GM18907 (cell line): ENCODE data around the gene RPS2.
A peak's percentile ranks its signal among the peaks of the same experiment; 100 is the strongest.
"Not testable (repeated sequence)": the region's sequence is repeated elsewhere in the genome, so short reads cannot be mapped to it uniquely, and the experiment has no call there.

Experiments used
- ATAC-seq: cut with Tn5 transposase; IDR thresholded peaks from one replicate; pipeline ENCODE4 v1.9.1; 2021; ENCODE audit warnings: mild to moderate bottlenecking, moderate library complexity; ENCODE audit not compliant: unreplicated experiment

Gene RPS2

DNA sequence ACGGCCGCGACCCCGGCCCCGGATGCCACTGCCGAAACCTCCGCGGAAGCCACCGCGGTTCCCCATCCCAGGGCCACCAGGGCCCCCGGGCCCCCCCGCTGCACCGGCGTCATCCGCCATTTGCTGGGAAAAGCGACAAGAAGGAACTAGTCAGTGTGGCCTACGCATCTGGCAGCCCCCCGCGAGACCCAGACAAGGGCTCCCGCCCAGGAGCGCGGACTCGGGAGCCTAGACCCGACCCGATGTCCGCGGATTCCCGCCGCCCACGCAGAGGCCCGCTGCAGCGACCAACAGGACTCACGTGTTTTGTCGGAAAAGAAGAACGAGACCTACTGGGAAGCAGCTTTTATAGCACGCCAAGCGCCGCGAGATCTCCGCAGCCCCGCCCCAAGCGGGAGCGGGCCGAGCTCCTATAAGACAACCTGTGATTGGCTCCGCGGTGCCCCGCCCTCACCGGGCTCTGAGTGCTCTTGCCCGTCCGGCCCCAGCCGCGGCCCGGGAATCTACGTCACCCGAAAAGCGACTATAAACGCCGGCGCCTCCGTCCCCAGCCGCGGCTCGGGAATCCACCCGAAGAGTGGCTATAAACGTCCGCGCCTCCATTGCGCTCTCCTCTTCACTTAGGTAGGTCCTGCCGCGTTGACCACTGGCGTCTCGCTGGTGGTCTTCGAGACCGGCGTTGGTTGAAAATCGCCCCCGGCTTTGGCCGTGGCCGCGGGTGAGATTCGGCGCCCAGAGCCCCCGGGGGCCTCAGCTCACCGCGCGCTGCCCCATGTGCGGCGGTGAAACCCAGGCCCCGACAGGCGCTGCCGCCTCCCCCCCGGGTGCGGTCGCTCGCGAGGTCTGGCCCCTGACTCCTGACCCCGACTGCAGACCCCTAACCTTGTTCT lies at the start of gene RPS2:
Gene RPS2, minus strand, starts transcription at position 321 of the 890 bp plus-strand sequence. Its CDS starts 201 bp downstream, at position 120.
- ATAC-seq, result peak; percentile 81

GRCh38 chr16:2013527-2013926 lies 48.9 kb upstream of the RPS2 start:
- ATAC-seq, result no peak

DNA sequence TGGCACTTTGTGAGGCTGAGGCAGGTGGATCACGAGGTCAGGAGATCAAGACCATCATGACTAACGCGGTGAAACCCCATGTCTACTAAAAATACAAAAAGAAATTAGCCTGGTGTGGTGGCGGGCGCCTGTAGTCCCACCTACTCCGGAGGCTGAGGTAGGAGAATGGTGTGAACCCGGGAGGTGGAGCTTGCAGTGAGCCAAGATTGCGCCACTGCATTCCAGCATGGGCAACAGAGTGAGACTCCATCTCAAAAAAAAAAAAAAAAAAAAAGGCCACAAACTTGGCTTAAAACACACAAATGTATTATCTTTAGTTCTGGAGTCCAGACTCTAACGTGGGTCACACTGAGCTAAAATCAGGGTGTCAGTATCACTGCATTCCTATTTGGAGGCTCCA lies 47.1 kb upstream of the RPS2 start:
- ATAC-seq, result not testable (repeated sequence)

GRCh38 chr16:2009791-2010510 lies 45.3 kb upstream of the RPS2 start, which contains the start of gene ZNF598:
ZNF598 (minus strand) TSS chr16:2009821.
- ATAC-seq, result peak; percentile 67

GRCh38 chr16:2009164-2009711 lies 44.6 kb upstream of the RPS2 start:
- peak; percentile 34 for ATAC-seq

DNA sequence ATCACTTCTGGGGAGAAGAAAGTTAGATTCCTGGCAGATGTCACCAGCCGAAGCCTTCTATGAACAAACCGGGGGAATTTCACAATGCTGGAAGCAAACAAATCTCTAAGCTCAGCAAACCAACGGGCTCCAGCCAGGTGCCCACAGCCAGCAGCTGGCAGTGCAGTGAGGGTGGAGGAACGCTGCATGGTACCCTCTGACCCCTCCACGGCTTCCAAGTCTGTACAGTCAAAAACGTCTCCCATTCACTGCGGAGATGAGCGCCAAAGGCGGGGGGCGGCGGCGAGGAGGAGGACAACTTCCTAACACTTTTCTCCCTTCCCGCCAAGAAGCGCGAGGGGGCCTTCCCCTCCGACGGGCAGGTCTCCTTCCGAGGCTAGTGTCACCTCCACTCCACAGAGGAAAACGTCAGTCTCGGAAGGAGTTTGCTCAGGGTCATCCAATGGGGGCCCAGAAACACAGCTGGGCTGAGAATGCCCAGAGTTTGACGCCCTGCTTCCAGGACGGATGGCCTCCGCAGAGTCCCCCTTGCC lies 44.1 kb upstream of the RPS2 start:
- ATAC-seq, result peak; percentile 4

GRCh38 chr16:2008009-2008526 lies 43.4 kb upstream of the RPS2 start:
- no peak for ATAC-seq

DNA sequence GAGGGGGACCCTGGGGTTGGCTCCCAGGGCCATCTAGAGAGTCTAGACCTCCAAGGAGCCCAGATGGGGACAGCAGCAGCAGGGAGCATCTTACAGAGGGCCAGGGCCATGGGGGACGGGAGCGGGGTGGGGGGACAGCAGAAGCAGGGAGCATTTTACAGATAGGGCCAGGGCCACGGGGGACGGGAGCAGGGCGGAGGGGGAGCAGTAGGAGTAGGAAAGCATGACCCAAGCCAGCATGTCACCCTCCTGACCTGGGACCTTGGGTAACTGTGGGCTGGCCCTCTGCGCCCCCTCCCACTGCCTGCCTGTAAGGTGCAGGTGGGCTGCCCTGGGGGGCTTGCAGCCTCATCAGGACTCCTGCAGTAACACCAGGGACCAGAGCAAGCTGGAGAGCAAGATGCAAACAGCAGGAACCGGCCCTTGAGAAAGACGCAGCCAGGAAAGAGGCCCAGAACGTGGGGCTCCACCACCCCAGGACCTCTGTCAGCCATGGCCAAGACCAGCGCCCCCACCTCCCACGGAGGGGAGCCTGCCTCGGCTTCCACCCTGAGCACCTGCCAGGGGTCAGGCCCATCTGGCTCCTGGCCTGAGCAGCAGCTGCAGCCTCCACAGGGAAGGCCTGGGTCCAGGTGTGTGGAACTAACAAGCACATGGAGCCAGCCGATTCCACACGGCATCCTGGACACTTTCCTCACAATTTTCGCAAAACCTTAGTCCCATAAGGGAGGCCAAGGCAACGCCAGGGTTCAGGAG lies 42.6 kb upstream of the RPS2 start:
- ATAC-seq, result no peak

DNA sequence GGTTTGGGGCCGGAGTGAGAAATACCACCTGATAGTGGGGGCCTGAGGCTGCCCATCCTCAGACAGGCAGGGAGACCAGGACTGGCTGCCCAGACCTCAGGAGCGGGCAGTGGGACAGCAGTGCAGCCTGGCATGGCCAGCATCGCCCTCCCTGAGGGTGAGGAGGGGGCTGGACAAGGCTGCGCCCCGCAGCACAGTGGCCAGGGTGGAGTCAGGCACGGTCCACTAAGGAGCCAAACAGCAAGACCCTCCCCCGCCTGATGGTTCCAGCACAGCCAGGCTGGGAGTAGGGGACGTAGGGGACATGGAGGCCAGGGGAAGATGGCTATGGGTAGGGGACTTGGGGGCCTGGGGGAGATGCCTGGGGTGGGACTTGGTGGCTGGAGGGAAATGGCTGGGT lies 41.7 kb upstream of the RPS2 start:
- ATAC-seq, result no peak

- no peak for ATAC-seq
Measured at GRCh38 chr16:2005646-2006045, 41.0 kb upstream of the RPS2 start.

DNA sequence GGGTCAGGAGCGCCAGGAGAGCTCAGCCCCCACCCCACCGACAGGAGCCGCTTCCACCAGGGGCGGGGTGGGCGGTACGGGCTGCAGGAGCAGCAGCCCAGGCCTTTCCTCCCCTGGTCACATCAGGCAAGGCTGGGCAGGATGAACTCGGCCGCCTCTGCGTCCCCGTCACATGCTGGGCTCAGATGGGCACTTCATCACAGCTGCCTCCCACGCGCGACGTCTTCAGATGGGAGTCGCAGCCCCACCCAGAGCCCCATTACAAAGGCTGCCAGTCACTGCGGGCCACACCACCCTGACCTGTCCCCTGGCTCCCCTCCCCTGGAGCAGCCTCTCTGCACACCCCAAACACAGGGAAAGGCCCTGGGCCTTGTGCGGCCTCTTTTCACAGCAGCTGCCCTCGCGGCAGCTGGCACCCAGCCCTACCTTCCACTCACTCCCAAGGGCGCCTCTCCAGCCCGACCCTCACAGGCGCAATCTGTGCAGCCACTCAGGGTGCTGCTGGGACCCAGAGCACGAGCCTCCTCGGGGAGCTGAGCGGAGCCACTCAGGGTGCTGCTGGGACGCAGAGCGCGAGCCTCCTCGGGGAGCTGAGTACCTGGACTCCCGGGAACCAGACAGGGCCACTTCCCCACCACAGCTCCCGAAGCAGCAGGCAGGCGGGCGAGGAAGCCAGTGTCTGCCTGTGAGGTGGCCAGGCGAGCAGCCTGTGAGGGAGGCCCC lies 40.3 kb upstream of the RPS2 start:
- ATAC-seq, result no peak

DNA sequence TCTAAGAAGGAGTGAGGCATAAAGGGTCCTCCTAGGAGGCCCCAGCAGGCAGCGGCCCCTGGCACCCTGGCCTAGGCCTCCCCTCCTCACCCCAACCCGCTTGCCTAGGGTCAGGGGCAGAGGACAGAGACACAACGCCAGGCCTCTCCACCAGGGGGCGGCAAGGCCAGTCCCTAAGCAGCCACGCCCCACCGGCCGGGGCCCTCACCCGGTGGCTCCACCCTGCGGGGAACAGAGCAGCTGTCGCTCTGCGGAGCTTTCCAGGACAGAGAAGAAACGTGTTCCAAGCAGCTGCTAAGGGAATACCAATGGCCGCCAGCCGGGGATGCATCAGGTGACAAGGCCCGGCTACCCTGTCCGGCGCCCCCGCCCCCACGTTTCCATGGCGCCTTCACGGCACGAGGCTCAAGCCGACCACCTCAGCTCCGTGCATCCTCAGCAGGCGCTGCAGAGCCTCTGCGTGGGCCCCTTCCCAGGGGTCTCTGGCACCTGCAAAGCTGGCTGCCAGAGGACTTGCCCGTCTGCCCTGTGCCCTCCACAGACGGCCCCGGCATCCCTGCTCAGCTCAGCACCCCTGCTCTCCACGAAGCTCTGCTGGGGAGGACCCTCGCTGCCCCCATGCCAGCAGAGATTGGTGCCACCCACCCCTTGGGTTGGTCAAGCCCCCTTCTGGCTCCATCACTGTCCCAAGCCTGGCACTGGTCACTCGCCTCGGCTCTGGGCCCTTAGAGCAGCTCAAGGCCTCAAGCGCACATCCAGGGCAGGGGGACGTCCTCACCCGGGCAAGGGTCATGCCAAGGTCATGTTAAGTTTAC lies 39.4 kb upstream of the RPS2 start:
- ATAC-seq, result peak; percentile 59

GRCh38 chr16:2003231-2003826 lies 38.7 kb upstream of the RPS2 start:
- no peak for ATAC-seq

GRCh38 chr16:2002406-2003230 lies 38.0 kb upstream of the RPS2 start:
- ATAC-seq, result no peak

- no peak for ATAC-seq
Measured at GRCh38 chr16:2001456-2002355, 37.1 kb upstream of the RPS2 start.

- no peak for ATAC-seq
Measured at GRCh38 chr16:2001035-2001434, 36.4 kb upstream of the RPS2 start.
